Sigmoid colon (tissue), 7 donors: ENCODE measurements around the gene FOSL1. TPM values are rescaled to one million over a fixed set of nuclear protein-coding genes. Genes with fewer than 3 reads are reported as not detected.

ENCODE experiments used
- DNase-seq: peaks from one replicate; pipeline ENCODE4 v3.0.0-alpha.2; 2019
- H3K27ac ChIP-seq, 4 donors: fragments of 200-600 bp; sonication (generic); one replicate each; pipeline ENCODE4 v1.5.1; 2016 to 2019; ENCODE audit warnings: mild to moderate bottlenecking in 1 of 4
- H3K27me3 ChIP-seq, 3 donors: fragments of 200-600 bp; sonication (generic); one replicate each; pipeline ENCODE4 v1.5.1; 2019; ENCODE audit warnings: mild to moderate bottlenecking in 1 of 3
- H3K36me3 ChIP-seq, 4 donors: fragments of 200-600 bp; sonication (generic); one replicate each; pipeline ENCODE4 v1.5.1; 2016 to 2019
- H3K4me1 ChIP-seq, 4 donors: fragments of 200-600 bp; sonication (generic); one replicate each; pipeline ENCODE4 v1.5.1; 2017 to 2019
- H3K4me3 ChIP-seq, 4 donors: fragments of 200-600 bp; sonication (generic); one replicate each; pipeline ENCODE4 v1.5.1; 2017 to 2019; ENCODE audit warnings: mild to moderate bottlenecking in 2 of 4, moderate library complexity in 1 of 4
- H3K9me3 ChIP-seq, 4 donors: fragments of 200-600 bp in 3 of 4; sonication (generic) in 3 of 4; one replicate each; pipeline versions ENCODE4 v1.5.1 to v1.6.1; 2013 to 2019
- EP300 ChIP-seq, 4 donors: sonication (generic); formaldehyde crosslinking; IDR thresholded peaks; one replicate each; pipeline ENCODE4 v1.6.1; 2017; ENCODE audit warnings: antibody characterized with exemption in 4 of 4
- POLR2A ChIP-seq, 2 donors: fragments of 450-650 bp; IDR thresholded peaks; one replicate each; pipeline ENCODE4 v1.6.1; 2016; ENCODE audit warnings: antibody characterized with exemption in 2 of 2, mild to moderate bottlenecking in 2 of 2, moderate library complexity in 2 of 2
- POLR2AphosphoS5 ChIP-seq, 4 donors: sonication (generic); formaldehyde crosslinking; IDR thresholded peaks; one replicate each; pipeline ENCODE4 v1.6.1; 2017; ENCODE audit warnings: antibody characterized with exemption in 4 of 4
- WGBS, 2 donors: extraction: QIAGEN DNeasy Blood & Tissue Kit; methylation state at CpG; one replicate each; pipeline ENCODE4 v1.1.7; 2013; 5-methylcytosine and 5-hydroxymethylcytosine counted together
- intact Hi-C: fragments of 100-400 bp; cut with DNase I; formaldehyde crosslinking; loops from one replicate; pipeline ENCODE4 v1.15.1; 2023
- polyA plus RNA-seq, 3 donors: library from polyadenylated mRNA; stranded (reverse); fragments of 200-250 nt; gene quantifications; one replicate each; pipeline ENCODE4 v1.2.3, GENCODE V29; 2013
- total RNA-seq, 4 donors: library from RNA; depleted of rRNA; stranded (reverse); fragments of >200 nt; gene quantifications; one replicate each; pipeline ENCODE4 v1.1.0, GENCODE V29; 2016
- TF ChIP-seq, protein P1 (sequence below), 4 experiments: fragments of 450-650 bp in 3 of 4; fragments of 200-600 bp in 1 of 4; IDR thresholded peaks; one replicate each; pipeline ENCODE4 v1.5.1; 2016 to 2019; ENCODE audit warnings: antibody characterized with exemption in 4 of 4, mild to moderate bottlenecking in 3 of 4, moderate library complexity in 2 of 4
- donor health status: healthy with polysubstance abuse.
- donor health status: Bipolar disorder and iron deficiency.
- donor health status: healthy.

FOSL1 gene
- total and polyA plus RNA-seq, 7 donors: 0.36 to 12.4 (median 2.9) TPM; not detected in 1

DNA sequence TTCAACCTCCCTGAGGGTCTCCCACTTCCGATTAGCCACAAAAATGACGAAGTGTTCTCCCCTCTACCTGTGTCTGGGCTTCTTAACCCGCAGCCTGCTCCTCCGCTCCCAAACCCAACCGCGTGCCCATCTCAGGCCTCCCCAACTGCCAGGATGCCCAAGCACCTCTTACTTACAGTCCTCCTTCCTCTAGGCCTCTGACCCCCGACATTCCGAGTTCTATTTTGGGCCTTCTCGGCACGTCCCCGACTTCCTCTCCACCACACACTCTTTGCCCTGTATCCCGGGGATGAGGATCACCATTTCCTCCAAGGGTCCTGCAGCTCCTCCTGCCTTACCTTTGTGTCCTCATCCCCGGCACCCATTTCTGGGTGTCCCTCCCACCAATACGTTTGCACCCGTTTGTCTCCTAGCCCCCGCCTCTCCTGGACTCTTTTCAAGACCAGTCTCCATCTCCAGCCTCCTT is 40.3 kb downstream of the FOSL1 start:
- peak overlapping the region; percentile 89 to 99 (median 95) for H3K27ac ChIP-seq
- no peak for DNase-seq
- H3K27me3 ChIP-seq: no peaks in the 10 kb centered on the region
- H3K9me3 ChIP-seq: no peaks in the 10 kb centered on the region
- peak overlapping the region; percentile 79 to 98 (median 90) for H3K4me3 ChIP-seq
- peaks cover 23 to 47% (median 44%) of the 10 kb centered on the region in 4 donors for H3K36me3 ChIP-seq
- 2 to 10% methylated on average over 16 of the region's 16 CpGs for WGBS, 2 donors
- intact Hi-C loops: loop anchor here (5.0 kb wide), 2 partner anchors 57 to 288 kb away; partner anchors contain the start of genes C11orf68, DRAP1, FAM89B and ZNRD2
- TF ChIP-seq POLR2A (IDR thresholded peaks at IDR 0.05): no peak
- TF ChIP-seq POLR2AphosphoS5 (IDR thresholded peaks at IDR 0.05): no peak
- TF ChIP-seq, protein P1, sequence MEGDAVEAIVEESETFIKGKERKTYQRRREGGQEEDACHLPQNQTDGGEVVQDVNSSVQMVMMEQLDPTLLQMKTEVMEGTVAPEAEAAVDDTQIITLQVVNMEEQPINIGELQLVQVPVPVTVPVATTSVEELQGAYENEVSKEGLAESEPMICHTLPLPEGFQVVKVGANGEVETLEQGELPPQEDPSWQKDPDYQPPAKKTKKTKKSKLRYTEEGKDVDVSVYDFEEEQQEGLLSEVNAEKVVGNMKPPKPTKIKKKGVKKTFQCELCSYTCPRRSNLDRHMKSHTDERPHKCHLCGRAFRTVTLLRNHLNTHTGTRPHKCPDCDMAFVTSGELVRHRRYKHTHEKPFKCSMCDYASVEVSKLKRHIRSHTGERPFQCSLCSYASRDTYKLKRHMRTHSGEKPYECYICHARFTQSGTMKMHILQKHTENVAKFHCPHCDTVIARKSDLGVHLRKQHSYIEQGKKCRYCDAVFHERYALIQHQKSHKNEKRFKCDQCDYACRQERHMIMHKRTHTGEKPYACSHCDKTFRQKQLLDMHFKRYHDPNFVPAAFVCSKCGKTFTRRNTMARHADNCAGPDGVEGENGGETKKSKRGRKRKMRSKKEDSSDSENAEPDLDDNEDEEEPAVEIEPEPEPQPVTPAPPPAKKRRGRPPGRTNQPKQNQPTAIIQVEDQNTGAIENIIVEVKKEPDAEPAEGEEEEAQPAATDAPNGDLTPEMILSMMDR (IDR thresholded peaks at IDR 0.05): no peak
- TF ChIP-seq EP300 (IDR thresholded peaks at IDR 0.05): no peak
- peaks cover 0 to 60% (median 46%) of the 10 kb centered on the region in 4 donors for H3K4me1 ChIP-seq

DNA sequence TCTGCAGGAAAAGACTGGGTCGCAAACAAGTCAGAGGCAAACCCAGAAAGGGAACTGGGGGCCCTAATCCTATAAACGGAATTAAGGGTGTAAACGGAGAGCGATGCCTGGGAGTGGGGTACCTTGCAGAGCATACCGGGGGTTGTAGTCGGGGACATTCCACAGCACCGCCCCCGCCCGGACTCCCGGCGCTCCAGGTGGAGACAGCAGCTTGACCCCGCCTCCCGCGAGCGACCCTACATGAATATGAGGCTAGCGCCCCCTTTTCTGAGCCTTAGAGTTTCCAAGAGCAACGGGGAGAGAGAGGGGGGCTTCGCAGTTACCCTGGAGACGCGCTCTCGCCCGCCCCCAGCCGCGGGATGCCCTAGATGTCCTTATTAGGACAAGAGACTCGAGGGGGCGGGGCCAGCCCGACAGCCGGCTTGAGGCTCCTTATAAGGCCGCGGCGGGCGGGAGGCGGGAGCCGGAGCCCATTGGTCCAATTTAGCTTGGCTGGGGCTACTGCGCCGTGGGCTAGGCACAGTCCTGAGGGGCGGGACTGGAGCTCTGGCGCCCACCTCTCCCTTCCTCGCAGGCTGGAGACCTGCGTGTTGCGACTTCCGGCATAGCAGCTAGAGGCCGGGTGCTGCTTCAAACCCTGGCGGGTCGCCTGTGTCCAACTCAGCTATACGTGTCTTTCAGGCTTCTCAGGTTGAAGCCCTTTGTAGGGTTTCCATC is 40.9 kb downstream of the FOSL1 start:
- 0 to 1% methylated on average over 46 of the region's 46 CpGs for WGBS, 2 donors
- Histone ChIP-seq H3K9me3 (no peaks in the 10 kb centered on the region), H3K27ac (peak overlapping the region; percentile 89 to 99 (median 95)), H3K36me3 (peaks cover 22 to 47% (median 44%) of the 10 kb centered on the region in 4 donors), H3K4me3 (peak overlapping the region; percentile 79 to 98 (median 90)), H3K27me3 (no peaks in the 10 kb centered on the region), H3K4me1 (peaks cover 0 to 61% (median 51%) of the 10 kb centered on the region in 4 donors)
- intact Hi-C loops: loop anchor here (5.0 kb wide), 2 partner anchors 58 to 287 kb away; partner anchors contain the start of genes C11orf68, DRAP1, FAM89B and ZNRD2
- TF ChIP-seq EP300 (IDR thresholded peaks at IDR 0.05) (peak in 1 of 4 donors; percentile 28), POLR2AphosphoS5 (IDR thresholded peaks at IDR 0.05) (peak; percentile 99), POLR2A (IDR thresholded peaks at IDR 0.05) (peak; percentile 98 to 99)
- TF ChIP-seq, protein P1 (IDR thresholded peaks at IDR 0.05): no peak
- DNase-seq: peak; percentile 100

DNA sequence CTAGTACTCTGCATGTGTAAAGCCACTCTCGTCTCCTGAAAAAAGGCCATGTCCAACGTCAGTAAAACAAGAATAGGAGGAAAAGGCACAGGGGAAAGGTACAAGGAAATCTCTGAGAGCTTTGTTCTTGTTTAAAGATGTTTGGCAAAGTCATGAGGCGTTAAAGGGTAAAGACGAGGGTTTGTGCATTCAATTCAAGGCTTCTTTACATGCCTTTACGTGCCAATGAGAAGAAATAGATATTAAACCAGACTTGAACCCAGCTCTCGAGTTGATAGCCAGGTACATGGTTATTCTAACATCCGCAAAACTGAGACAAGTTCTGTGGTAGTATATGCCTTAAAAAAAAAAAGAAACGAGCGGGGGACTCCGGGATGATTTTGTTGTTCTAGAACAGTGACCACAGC is 41.5 kb downstream of the FOSL1 start:
- 0 to 1% methylated on average over 10 of the region's 10 CpGs for WGBS, 2 donors
- no peak for DNase-seq
- intact Hi-C loops: loop anchor here (1.0 to 5.0 kb wide), 3 partner anchors 30 to 286 kb away; partner anchors contain the start of genes C11orf68, DRAP1, FAM89B and FIBP

DNA sequence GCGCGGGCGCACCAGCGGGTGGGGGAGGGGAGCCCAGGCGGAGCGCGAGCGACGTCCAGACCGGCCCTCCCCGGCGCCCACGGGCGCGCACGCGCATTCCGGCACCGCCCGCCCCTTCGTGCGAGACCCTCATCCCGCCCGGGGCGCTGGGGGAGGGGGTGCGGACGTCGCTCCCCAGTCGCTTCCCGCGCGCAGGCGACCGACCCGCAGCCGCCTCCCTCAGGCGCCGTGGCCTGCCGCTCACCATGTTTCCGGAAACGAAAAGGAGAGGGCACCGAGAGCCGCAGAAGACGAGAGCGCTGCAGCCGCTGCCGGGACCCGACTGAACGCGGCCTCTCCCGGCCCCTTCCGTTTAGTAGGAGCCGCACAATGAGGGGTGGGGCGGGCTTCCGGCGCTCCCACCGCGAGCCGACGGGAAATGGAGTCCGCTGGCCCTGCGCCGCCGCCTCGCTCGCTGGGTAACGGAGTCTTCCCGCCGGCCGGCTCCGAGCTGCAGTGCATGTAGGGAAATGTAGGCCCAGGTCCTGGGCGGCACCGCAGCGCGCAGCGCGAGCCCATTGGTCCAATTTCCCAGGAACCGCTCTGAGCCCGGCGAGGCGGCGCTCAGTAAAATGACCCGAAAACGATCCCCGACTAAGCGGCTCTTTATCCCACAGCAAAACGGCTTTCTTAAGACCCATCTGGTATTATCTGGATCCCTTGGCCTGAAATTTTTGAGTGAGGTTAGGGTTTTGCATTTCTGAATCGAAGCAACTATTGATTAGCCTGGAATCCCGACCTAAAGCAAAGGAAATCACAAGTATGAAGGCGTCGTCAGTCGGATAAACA is 42.1 kb downstream of the FOSL1 start, which contains the start of gene CFL1:
Gene CFL1 (minus strand): TSS at position 328 of the 828 bp plus-strand sequence. CDS start 81 bp downstream, at position 247.
- H3K4me3 ChIP-seq: peak within 1 kb of the TSS; percentile 79 to 99 (median 98)
- H3K27ac ChIP-seq: peak within 1 kb of the TSS; percentile 89 to 99 (median 95)
- peak; percentile 95 to 96 for TF ChIP-seq POLR2A (IDR thresholded peaks at IDR 0.05)
- TF ChIP-seq POLR2AphosphoS5 (IDR thresholded peaks at IDR 0.05): peak; percentile 93 to 99 (median 98)
- peak in 1 of 4 donors; percentile 62 for TF ChIP-seq EP300 (IDR thresholded peaks at IDR 0.05)
- TF ChIP-seq, protein P1 (IDR thresholded peaks at IDR 0.05): no peak
- no peaks in the 10 kb centered on the region for H3K27me3 ChIP-seq
- intact Hi-C loops: loop anchor here (1.0 to 5.0 kb wide), 3 partner anchors 30 to 286 kb away; partner anchors contain the start of genes C11orf68, DRAP1, FAM89B and FIBP
- H3K4me1 ChIP-seq: peaks cover 0 to 70% (median 59%) of the 10 kb centered on the region in 4 donors
- no peaks in the 10 kb centered on the region for H3K9me3 ChIP-seq
- 0% methylated on average over 92 of the region's 92 CpGs for WGBS, 2 donors
- DNase-seq: peak; percentile 100
- H3K36me3 ChIP-seq: peaks cover 25 to 47% (median 45%) of the 10 kb centered on the region in 4 donors

More for the DNA sequence above, 41.5 kb downstream of the FOSL1 start:
- no peaks in the 10 kb centered on the region for H3K27me3 ChIP-seq
- peak overlapping the region; percentile 79 to 98 (median 90) for H3K4me3 ChIP-seq
- TF ChIP-seq POLR2AphosphoS5 (IDR thresholded peaks at IDR 0.05) (no peak), POLR2A (IDR thresholded peaks at IDR 0.05) (no peak), EP300 (IDR thresholded peaks at IDR 0.05) (no peak)
- TF ChIP-seq, protein P1 (IDR thresholded peaks at IDR 0.05): no peak
- no peaks in the 10 kb centered on the region for H3K9me3 ChIP-seq
- peaks cover 22 to 47% (median 44%) of the 10 kb centered on the region in 4 donors for H3K36me3 ChIP-seq
- peak overlapping the region; percentile 89 to 99 (median 95) for H3K27ac ChIP-seq
- H3K4me1 ChIP-seq: peaks cover 0 to 67% (median 55%) of the 10 kb centered on the region in 4 donors
